Epithelial cell of proximal tubule (primary cell): ENCODE data around the gene WDR4. TPM values are rescaled to one million over a fixed set of nuclear protein-coding genes. Genes with fewer than 3 reads are reported as not detected.
"Not testable (repeated sequence)": the region's sequence is repeated elsewhere in the genome, so short reads cannot be mapped to it uniquely, and the experiment has no call there.

Experiments
- DNase-seq: peaks from one replicate; pipeline ENCODE4 v3.0.0-alpha.2; 2011; ENCODE audit warnings: low read depth
- H3K4me3 ChIP-seq: 2 replicates; pipeline ENCODE4 v1.5.1; 2011; ENCODE audit warnings: low read depth, mild to moderate bottlenecking, low read length
- total RNA-seq: library from RNA; depleted of rRNA; stranded (reverse); fragments of >200 nt; gene quantifications from 2 replicates; pipeline ENCODE4 v1.2.3, GENCODE V29; 2015
- TF ChIP-seq, protein P1 (sequence below): conservative IDR thresholded peaks from 2 replicates; pipeline ENCODE4 v1.5.1; 2012; ENCODE audit warnings: low read depth, mild to moderate bottlenecking, low read length

Gene WDR4
- total RNA-seq, 1 donor from 2014 or later: 6.1 TPM

DNA sequence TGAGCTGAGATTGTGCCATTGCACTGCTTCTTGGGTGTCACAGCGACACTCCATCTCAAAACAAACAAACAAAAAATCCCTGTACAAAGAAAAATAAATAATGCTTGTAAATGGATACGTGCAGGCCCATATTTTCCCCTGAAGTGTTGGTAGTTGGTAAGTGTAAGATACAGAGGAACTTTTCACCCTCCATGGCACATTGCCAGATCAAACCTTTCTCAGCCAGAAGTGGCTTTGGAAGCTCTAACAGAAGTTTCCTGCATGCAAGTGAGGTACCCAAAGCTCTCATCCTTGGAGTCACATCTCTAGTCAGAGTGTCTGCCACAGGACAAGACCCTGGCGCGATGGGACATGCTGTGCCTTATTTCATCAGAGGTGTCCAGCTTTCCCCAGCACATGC lies 21.1 kb upstream of the WDR4 start:
- no peak for DNase-seq
- TF ChIP-seq, protein P1, sequence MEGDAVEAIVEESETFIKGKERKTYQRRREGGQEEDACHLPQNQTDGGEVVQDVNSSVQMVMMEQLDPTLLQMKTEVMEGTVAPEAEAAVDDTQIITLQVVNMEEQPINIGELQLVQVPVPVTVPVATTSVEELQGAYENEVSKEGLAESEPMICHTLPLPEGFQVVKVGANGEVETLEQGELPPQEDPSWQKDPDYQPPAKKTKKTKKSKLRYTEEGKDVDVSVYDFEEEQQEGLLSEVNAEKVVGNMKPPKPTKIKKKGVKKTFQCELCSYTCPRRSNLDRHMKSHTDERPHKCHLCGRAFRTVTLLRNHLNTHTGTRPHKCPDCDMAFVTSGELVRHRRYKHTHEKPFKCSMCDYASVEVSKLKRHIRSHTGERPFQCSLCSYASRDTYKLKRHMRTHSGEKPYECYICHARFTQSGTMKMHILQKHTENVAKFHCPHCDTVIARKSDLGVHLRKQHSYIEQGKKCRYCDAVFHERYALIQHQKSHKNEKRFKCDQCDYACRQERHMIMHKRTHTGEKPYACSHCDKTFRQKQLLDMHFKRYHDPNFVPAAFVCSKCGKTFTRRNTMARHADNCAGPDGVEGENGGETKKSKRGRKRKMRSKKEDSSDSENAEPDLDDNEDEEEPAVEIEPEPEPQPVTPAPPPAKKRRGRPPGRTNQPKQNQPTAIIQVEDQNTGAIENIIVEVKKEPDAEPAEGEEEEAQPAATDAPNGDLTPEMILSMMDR: no peak
- no peak overlapping the region for H3K4me3 ChIP-seq

GRCh38 chr21:42892931-42893755 lies 13.8 kb upstream of the WDR4 start, which contains the start of gene NDUFV3:
NDUFV3 (plus strand) TSS chr21:42893309; CDS start chr21:42893334, 25 bp downstream.
- peak; percentile 60 for DNase-seq
- TF ChIP-seq, protein P1: no peak
- H3K4me3 ChIP-seq: peak within 1 kb of the TSS; percentile 96

GRCh38 chr21:42892582-42892930 lies 13.2 kb upstream of the WDR4 start:
- TF ChIP-seq, protein P1: no peak
- peak overlapping the region; percentile 96 for H3K4me3 ChIP-seq
- DNase-seq: no peak

DNA sequence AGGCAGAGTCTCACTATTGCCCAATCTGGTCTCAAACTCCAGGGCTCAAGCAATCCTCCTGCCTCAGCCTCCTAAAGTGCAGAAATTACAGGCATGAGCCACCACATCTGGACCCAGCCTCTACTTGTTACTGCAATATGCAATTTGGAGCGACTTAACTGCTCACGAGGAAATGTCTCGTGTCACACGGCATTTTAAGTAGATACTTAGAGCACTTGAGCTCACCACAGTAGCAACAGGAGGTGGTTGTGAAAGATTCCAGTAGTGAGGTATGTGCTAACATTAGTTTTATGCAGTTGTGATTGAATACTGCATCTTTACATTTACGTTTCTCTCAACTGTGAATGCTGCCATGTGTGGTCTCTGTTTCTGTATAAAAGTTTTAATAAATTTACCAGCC lies 8.0 kb upstream of the WDR4 start:
- TF ChIP-seq, protein P1: no peak
- no peak overlapping the region for H3K4me3 ChIP-seq
- no peak for DNase-seq

- no peak overlapping the region for H3K4me3 ChIP-seq
- no peak for DNase-seq
- TF ChIP-seq, protein P1: no peak
These were observed 4.6 kb upstream of the WDR4 start for GRCh38 chr21:42883921-42884320.

- no peak for DNase-seq
- TF ChIP-seq, protein P1: no peak
- H3K4me3 ChIP-seq: peak overlapping the region; percentile 84
These were observed 1.0 kb upstream of the WDR4 start for GRCh38 chr21:42880352-42880751.

DNA sequence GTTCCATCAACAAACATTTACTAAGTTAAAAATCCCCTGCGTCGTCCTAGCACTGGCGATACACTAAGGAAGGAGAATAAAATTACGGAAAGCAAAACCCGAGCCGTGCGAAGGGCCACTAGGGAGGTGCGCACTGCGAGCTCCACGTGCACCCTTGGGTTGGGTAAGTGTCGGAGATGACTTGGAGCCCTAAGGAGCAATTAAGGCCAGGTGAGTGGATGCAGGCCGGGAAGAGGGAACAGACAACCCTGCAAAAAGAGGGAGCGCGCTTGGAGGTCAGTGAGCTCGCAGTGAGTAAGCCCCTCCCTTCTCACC lies 704 bp downstream of the WDR4 start:
- DNase-seq: no peak
- TF ChIP-seq, protein P1: no peak
- peak overlapping the region; percentile 84 for H3K4me3 ChIP-seq

DNA sequence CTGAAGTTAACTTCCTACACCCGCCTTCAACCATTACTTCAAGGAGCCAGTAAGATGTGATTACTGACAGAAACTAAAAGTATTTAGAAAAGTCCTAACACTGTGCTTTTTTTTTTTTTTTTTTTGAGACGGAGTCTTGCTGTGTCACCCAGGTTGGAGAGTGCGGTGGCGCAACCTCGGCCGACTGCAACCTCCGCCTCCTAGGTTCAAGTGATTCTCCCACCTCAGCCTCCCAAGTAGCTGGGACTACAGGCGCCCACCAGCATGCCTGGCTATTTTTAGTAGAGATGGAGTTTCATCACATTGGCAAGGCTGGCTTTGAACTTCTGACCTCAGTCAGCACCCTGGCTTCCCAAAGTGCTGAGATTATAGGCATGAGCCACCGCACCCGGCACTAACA lies 3.5 kb downstream of the WDR4 start:
- not testable (repeated sequence) for H3K4me3 ChIP-seq

More for the DNA sequence above, 3.5 kb downstream of the WDR4 start:
- DNase-seq: not testable (repeated sequence)
